Immature natural killer cell (primary cell): ENCODE measurements around the gene YES1. TPM values are rescaled to one million over a fixed set of nuclear protein-coding genes. Genes with fewer than 3 reads are reported as not detected.
"Not testable (repeated sequence)": the region's sequence is repeated elsewhere in the genome, so short reads cannot be mapped to it uniquely, and the experiment has no call there.

Experiments used
- DNase-seq, 3 donors: peaks; one replicate each; pipeline ENCODE4 v3.0.0; 2022; ENCODE audit warnings: mixed read lengths in 1 of 3
- H3K27ac Mint-ChIP-seq, 6 donors: one replicate each; pipeline ENCODE4 v1.8.0; 2020; ENCODE audit warnings: mixed read lengths in 6 of 6, mild to moderate bottlenecking in 5 of 6, inconsistent platforms in 4 of 6, moderate library complexity in 3 of 6
- H3K27me3 Mint-ChIP-seq, 3 donors: one replicate each; pipeline ENCODE4 v1.8.0; 2020 to 2021; ENCODE audit warnings: low read depth in 3 of 3, mild to moderate bottlenecking in 3 of 3, mixed read lengths in 3 of 3, moderate library complexity in 3 of 3, inconsistent platforms in 1 of 3
- H3K36me3 Mint-ChIP-seq, 3 donors: one replicate each; pipeline ENCODE4 v1.8.0; 2020; ENCODE audit warnings: mixed read lengths in 3 of 3, inconsistent platforms in 2 of 3, mild to moderate bottlenecking in 2 of 3
- H3K4me1 Mint-ChIP-seq, 2 donors: one replicate each; pipeline ENCODE4 v1.8.0; 2020; ENCODE audit warnings: inconsistent platforms in 2 of 2, mild to moderate bottlenecking in 2 of 2, mixed read lengths in 2 of 2, moderate library complexity in 1 of 2
- H3K4me3 Mint-ChIP-seq, 5 donors: one replicate each; pipeline ENCODE4 v1.8.0; 2020; ENCODE audit warnings: mild to moderate bottlenecking in 5 of 5, mixed read lengths in 5 of 5, inconsistent platforms in 3 of 5, moderate library complexity in 3 of 5
- H3K9me3 Mint-ChIP-seq, 6 donors: one replicate each; pipeline ENCODE4 v1.8.0; 2020; ENCODE audit warnings: mild to moderate bottlenecking in 6 of 6, mixed read lengths in 6 of 6, inconsistent platforms in 4 of 6, moderate library complexity in 3 of 6
- polyA plus RNA-seq, 3 donors: library from polyadenylated mRNA; unstranded; fragments of 300-500 nt; fragmentation: Illumina TruSeq; gene quantifications; one replicate each; pipeline ENCODE4 v1.2.3, GENCODE V29; 2021

The YES1 gene
- polyA plus RNA-seq, 3 donors from 2014 or later = 2.0 to 11.6 (median 7.0) TPM

DNA sequence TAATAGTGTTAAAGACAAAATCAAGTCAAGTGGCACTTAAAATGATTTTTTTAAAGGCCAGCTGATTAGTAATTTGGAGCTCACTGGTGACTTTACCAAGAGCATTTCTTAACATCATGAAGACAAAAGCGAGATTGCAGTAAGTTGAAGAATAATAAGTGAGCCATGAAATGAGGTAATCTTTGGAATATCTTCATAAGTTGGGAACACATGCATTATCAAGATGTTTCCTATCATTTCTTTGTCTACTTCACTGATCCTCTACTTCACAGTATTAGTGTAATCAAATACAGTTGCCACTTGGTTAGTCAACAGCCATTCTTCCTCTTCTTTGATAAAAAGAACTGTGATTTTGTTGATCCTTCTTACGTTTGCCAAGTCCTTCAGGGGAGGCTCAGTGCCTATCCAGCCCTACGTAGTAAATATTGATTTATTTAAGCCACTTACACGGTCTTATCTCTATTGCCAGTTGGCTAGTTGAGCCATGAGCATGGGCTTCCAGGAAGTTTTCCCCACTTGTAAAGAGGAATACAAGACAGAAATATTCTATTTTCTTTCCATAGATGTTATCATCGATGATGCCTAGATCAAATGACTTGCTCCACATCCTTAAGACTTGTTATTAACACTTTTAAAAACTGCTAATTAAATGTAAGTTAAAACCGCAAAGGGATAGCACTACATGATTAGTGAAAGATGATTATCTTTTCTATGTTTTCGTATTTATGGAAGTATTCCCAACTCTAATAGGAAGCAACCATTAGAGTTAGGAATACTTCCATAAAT, 46.1 kb downstream of the YES1 start:
- Mint-ChIP-seq H3K27ac (peak overlapping the region in 3 of 6 donors; percentile 25 to 64 (median 63)), H3K36me3 (no peaks in the 10 kb centered on the region), H3K27me3 (peaks cover 2 to 4% (median 2%) of the 10 kb centered on the region in 3 donors), H3K4me1 (peaks cover 64 to 90% of the 10 kb centered on the region in 2 donors), H3K4me3 (no peak overlapping the region), H3K9me3 (no peaks in the 10 kb centered on the region)
- no peak for DNase-seq

DNA sequence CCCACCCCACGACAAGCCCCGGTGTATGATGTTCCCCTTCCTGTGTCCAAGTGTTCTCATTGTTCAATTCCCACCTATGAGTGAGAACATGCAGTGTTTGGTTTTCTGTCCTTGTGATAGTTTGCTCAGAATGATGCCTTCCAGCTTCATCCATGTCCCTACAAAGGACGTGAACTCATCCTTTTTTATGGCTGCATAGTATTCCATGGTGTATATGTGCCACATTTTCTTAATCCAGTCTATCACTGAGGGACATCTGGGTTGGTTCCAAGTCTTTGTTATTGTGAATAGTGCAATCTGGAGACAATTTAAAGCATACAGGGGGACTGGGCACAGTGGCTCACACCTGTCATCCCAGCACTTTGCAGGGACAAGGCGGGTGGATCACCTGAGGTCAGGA, 52.2 kb downstream of the YES1 start:
- H3K36me3 Mint-ChIP-seq, H3K9me3 Mint-ChIP-seq, DNase-seq, H3K4me3 Mint-ChIP-seq, H3K27ac Mint-ChIP-seq, H3K27me3 Mint-ChIP-seq: not testable (repeated sequence)
- H3K4me1 Mint-ChIP-seq = peaks cover 50 to 70% of the 10 kb centered on the region in 2 donors

DNA sequence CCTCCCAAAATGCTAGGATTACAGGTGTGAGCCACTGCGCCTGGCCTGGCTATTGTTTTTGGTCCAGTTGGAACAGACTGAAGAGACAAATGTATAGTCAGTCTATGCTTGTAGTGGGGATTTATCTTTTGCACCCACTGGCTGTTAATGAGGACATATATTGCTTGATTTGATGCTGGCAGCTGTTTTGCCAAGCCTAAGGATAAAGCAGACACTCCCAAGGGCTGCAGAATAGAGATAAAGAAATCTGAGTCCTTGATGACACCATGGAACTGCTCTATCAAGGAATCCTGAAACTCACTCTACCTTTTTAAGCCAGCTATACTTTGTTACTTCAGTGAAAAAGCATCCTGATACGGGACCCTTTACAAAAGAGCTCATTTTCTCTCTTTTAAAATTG, 56.5 kb downstream of the YES1 start:
- H3K9me3 Mint-ChIP-seq = no peaks in the 10 kb centered on the region
- H3K4me1 Mint-ChIP-seq = peaks cover 34 to 53% of the 10 kb centered on the region in 2 donors
- H3K36me3 Mint-ChIP-seq = peaks cover 0 to 22% (median 8%) of the 10 kb centered on the region in 3 donors
- H3K27me3 Mint-ChIP-seq = peaks cover 0 to 3% (median 0%) of the 10 kb centered on the region in 3 donors
- H3K27ac Mint-ChIP-seq = peak overlapping the region in 1 of 6 donors; percentile 13
- no peak overlapping the region for H3K4me3 Mint-ChIP-seq
- DNase-seq = no peak

DNA sequence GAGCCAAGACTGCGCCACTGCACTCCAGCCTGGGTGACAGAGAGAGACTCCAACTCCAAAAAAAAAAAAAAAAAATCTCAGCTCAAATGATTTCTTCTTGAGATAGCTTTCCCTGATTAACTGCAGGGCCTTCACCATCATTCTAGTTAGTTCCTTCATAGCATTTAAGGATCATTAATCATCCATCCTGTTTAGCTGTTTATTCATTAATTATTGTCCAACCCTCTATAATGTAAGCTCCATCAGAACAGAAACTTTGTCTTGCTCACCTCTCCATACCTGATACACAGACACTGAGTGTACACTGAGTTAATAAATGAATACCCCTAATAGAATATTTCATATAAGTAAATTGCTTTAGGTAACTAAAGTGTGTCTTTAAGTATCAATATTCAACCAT, 57.4 kb downstream of the YES1 start:
- Mint-ChIP-seq H3K9me3 (no peaks in the 10 kb centered on the region), H3K4me1 (peaks cover 31 to 53% of the 10 kb centered on the region in 2 donors), H3K4me3 (no peak overlapping the region), H3K36me3 (peaks cover 0 to 23% (median 8%) of the 10 kb centered on the region in 3 donors), H3K27ac (peak overlapping the region in 5 of 6 donors; percentile 10 to 79 (median 53)), H3K27me3 (peaks cover 0 to 3% (median 0%) of the 10 kb centered on the region in 3 donors)
- no peak for DNase-seq

DNA sequence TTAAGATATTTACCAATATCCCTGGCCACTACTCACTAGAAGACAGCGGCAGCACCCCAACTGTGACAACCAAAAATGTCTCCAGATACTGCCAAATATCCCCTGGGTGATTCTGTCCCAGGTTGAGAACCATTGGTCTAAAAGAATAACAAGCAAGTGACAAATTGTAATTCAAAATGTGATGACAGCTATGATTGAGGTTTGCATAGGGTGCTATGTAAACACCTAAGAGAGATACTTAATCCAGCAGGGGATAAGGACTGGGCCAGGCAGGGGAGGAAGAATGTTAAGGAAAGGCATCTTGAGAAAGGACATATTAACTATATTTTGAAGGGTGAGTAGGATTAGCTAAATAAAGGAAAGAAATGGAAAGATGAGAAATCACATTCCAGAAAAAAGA, 61.6 kb downstream of the YES1 start:
- H3K9me3 Mint-ChIP-seq = no peaks in the 10 kb centered on the region
- H3K27ac Mint-ChIP-seq = peak overlapping the region in 5 of 6 donors; percentile 2 to 36 (median 21)
- peaks cover 0 to 2% (median 2%) of the 10 kb centered on the region in 3 donors for H3K27me3 Mint-ChIP-seq

DNA sequence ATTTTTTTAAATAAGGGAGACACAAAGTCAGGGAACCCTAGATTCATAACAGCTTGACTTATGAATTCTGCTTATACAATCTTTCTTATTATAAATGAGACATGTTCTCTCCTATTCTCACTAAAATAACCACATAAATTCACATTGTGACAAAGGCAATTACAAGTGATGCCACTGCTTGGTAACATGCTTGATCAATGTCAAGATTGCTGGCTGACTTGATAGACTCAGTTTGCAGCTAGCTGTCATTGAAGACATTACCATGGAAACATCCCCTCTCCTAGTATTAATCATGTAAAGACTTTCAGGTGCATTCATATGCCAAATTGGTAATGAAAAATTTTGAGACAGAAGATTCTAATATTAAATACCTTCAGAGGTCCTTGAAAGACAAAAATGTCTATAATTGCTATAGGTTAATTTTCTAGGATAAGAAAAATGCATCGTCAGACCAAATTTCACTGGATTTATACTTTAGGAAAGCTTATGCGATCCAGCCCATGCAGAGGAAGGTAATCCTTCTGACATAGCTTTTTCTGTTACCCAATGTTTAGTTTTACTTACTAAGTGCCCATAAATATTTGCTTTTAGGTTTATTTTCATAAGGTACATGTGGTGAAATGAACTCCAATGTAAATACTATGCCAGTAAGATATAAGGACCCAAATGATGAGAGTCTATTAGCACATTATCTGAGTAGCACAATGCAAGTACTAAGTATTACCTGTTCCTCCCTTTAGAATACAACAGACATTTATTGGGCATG, 67.0 kb downstream of the YES1 start:
- H3K36me3 Mint-ChIP-seq = peaks cover 9 to 34% (median 19%) of the 10 kb centered on the region in 3 donors
- peak overlapping the region in 2 of 6 donors; percentile 32 to 62 for H3K27ac Mint-ChIP-seq
- H3K27me3 Mint-ChIP-seq = peaks cover 2 to 5% (median 3%) of the 10 kb centered on the region in 3 donors
- H3K4me1 Mint-ChIP-seq = peaks cover 5 to 25% of the 10 kb centered on the region in 2 donors
- no peak for DNase-seq
- no peak overlapping the region for H3K4me3 Mint-ChIP-seq
- H3K9me3 Mint-ChIP-seq = no peaks in the 10 kb centered on the region

More for the DNA sequence above, 61.6 kb downstream of the YES1 start:
- peaks cover 0 to 27% (median 18%) of the 10 kb centered on the region in 3 donors for H3K36me3 Mint-ChIP-seq
- no peak for DNase-seq
- no peak overlapping the region for H3K4me3 Mint-ChIP-seq
- peaks cover 15 to 34% of the 10 kb centered on the region in 2 donors for H3K4me1 Mint-ChIP-seq

DNA sequence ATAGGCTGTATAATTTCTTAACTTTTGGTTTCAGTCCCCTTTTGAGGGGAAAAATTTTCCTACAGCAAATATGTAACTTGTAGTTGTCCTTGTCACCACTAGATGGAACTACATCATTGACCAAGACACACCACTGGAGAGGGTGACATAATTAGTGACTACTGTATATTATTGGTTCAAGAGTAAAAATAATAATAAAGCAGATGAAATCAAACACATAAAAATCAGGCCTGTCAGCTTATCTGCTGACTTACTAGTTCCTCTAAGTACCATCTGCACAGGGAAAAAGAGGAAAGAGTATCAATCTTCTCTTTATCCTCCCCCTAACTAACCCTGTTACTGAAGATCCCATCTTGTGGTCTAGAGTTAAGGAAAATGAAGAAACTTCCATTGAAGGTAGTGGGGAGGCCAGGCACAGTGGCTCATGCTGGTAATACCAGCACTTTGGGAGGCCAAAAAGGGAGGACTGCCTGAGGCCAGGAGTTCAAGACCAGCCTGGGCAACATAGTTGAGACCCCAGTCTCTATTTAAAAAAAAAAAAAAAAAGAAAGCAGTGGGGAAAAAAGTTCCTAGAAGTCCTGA, 70.0 kb downstream of the YES1 start:
- Mint-ChIP-seq H3K36me3 (peaks cover 9 to 35% (median 20%) of the 10 kb centered on the region in 3 donors), H3K9me3 (no peaks in the 10 kb centered on the region)
- DNase-seq = peak; percentile 40 to 56 (median 55)

DNA sequence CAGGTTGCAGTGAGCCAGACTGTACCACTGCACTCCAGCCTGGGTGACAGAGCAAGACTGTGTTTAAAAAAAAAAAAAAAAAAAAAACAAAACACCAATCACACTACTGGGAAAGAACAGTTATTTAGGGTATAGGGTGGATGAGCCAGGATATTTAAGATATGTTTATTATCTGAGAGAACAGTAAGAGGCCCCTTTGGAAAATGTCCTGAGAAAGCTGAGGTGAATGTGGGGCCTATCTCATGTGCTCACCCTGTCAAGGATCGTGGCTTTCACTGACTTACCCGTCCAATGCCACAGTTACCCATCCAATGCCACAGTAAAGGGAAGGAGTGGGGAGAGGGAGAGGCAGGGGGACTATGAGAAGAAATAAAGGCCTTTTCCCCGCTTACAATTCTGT, 79.7 kb downstream of the YES1 start:
- Mint-ChIP-seq H3K4me3 (no peak overlapping the region), H3K27me3 (peaks cover 0 to 8% (median 2%) of the 10 kb centered on the region in 3 donors), H3K36me3 (peaks cover 17 to 48% (median 19%) of the 10 kb centered on the region in 3 donors), H3K4me1 (peaks cover 0 to 2% of the 10 kb centered on the region in 2 donors), H3K27ac (peak overlapping the region in 4 of 6 donors; percentile 14 to 69 (median 45)), H3K9me3 (no peaks in the 10 kb centered on the region)
- no peak for DNase-seq

More for the DNA sequence above, 70.0 kb downstream of the YES1 start:
- peaks cover 5 to 19% of the 10 kb centered on the region in 2 donors for H3K4me1 Mint-ChIP-seq
- no peak overlapping the region for H3K4me3 Mint-ChIP-seq
- peak overlapping the region in 5 of 6 donors; percentile 55 to 84 (median 72) for H3K27ac Mint-ChIP-seq
- peaks cover 0 to 3% (median 3%) of the 10 kb centered on the region in 3 donors for H3K27me3 Mint-ChIP-seq

DNA sequence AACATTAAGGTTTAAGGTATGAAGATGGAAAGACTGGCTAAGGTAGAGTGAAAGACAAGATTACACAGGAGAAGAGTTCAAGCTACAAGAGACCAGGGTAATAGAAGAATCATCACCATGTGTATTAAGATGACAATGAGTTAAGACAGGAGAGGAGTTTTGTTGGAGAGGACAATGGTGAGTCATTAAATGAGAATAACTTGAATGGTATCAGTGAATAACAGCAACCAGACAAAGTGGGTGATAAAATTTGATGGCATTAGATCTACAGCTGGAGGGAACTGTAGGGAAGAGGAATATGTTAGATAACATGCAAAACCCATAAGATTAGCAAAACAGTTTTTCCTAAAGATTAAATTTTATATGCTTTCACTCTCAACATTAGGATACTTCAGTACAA, 80.9 kb downstream of the YES1 start:
- peak overlapping the region in 5 of 6 donors; percentile 7 to 83 (median 58) for H3K27ac Mint-ChIP-seq
- DNase-seq = no peak
- H3K27me3 Mint-ChIP-seq = peaks cover 0 to 8% (median 2%) of the 10 kb centered on the region in 3 donors
- H3K4me3 Mint-ChIP-seq = no peak overlapping the region
- H3K9me3 Mint-ChIP-seq = no peaks in the 10 kb centered on the region
- peaks cover 19 to 47% (median 23%) of the 10 kb centered on the region in 3 donors for H3K36me3 Mint-ChIP-seq
- H3K4me1 Mint-ChIP-seq = peaks cover 0 to 2% of the 10 kb centered on the region in 2 donors

DNA sequence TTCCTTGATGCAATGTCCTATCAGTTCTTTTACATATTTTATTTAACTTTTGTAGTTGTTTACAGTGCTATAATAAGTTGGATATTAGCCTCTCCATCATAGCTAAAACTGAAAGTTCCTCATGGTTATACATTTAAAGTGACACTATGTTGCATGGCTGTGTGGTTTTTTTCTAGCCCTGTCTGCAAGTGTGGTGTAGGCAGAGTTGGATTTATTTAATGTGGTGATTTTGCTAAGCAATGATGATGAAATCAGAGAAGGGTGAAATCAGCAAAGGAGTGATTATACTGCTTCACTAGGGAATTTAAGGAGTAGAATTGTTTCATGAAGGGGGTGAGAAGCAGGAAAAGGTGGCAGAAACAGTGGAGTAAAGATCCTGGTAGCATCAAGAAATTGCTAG, 81.3 kb downstream of the YES1 start:
- Mint-ChIP-seq H3K4me3 (no peak overlapping the region), H3K36me3 (peaks cover 19 to 43% (median 23%) of the 10 kb centered on the region in 3 donors), H3K27me3 (peaks cover 0 to 8% (median 2%) of the 10 kb centered on the region in 3 donors), H3K4me1 (peaks cover 0 to 2% of the 10 kb centered on the region in 2 donors), H3K27ac (peak overlapping the region; percentile 58 to 83 (median 76)), H3K9me3 (no peaks in the 10 kb centered on the region)
- no peak for DNase-seq

DNA sequence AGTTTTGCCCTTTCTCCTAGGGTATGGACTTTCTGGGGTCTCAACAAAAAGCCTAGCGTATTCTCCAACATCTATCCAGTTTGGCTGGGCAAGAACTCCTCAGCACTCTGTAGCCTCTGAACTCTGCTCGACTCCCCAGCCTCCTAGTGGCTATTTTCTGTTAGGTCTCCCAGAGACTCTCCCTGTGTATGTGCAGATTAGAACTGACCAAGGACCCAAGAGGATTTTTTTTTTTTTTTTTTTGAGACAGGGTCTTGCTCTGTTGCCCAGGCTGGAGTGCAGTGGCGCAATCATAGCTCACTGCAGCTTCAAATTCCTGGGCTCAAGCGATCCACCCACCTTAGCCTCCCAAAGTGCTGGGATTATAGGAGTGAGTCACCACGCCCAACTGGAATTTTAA, 81.9 kb downstream of the YES1 start:
- not testable (repeated sequence) for H3K4me1 Mint-ChIP-seq, H3K4me3 Mint-ChIP-seq, H3K27me3 Mint-ChIP-seq, H3K9me3 Mint-ChIP-seq, DNase-seq
- H3K36me3 Mint-ChIP-seq = peaks cover 19 to 40% (median 19%) of the 10 kb centered on the region in 3 donors
- H3K27ac Mint-ChIP-seq = peak overlapping the region in 5 of 6 donors; percentile 34 to 76 (median 53)

DNA sequence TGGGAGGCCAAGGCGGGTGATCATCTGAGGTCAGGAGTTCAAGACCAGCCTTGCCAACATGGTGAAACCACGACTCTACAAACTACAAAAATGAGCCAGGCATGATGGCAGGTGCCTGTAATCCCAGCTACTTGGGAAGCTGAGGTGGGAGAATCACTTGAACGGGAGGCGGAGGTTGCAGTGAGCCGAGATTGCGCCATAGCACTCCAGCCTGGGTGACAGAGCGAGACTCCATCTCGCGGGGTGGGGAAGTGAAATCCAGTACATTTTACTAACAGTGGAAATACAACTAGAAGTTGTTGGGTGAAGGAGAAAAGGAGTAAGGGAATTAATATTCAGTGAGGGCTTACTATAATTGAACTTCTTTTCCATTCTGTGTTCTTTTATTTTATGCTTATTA, 86.4 kb downstream of the YES1 start:
- H3K36me3 Mint-ChIP-seq = peaks cover 11 to 42% (median 19%) of the 10 kb centered on the region in 3 donors
- peak overlapping the region in 3 of 6 donors; percentile 35 to 56 (median 49) for H3K27ac Mint-ChIP-seq
- peaks cover 0 to 4% (median 0%) of the 10 kb centered on the region in 6 donors for H3K9me3 Mint-ChIP-seq
- no peak for DNase-seq
- peaks cover 0 to 6% (median 2%) of the 10 kb centered on the region in 3 donors for H3K27me3 Mint-ChIP-seq
- no peaks in the 10 kb centered on the region for H3K4me1 Mint-ChIP-seq
- no peak overlapping the region for H3K4me3 Mint-ChIP-seq

DNA sequence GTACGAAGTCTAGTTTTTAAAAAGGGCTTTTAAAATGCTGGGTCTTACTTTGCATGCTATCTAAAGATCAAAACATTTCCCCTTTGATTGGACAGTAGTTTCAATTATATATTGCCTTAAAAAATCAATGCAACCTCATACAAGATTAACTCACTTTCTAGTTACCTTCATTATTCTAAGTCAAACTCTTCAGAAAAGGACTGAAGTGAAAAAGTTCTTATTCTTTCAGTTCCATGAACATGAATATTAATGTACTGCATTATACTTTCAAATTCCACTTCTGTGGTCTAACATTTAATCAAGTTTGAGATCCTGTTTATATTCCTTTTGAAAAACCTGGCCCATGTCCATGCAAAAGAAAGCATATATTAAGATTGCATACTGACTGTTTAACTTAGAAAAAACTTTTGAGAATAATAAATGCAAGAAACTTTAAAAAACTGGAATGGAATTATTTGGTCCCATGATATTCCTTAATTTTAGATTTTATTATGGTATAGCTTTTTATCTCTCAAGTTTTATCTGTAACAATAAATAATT, 88.4 kb downstream of the YES1 start:
- H3K27me3 Mint-ChIP-seq = peaks cover 0 to 2% (median 0%) of the 10 kb centered on the region in 3 donors
- no peak for DNase-seq
- H3K4me3 Mint-ChIP-seq = no peak overlapping the region
- H3K4me1 Mint-ChIP-seq = no peaks in the 10 kb centered on the region
- H3K27ac Mint-ChIP-seq = peak overlapping the region in 4 of 6 donors; percentile 2 to 39 (median 27)
- H3K36me3 Mint-ChIP-seq = peaks cover 6 to 31% (median 14%) of the 10 kb centered on the region in 3 donors
- peaks cover 0 to 4% (median 0%) of the 10 kb centered on the region in 6 donors for H3K9me3 Mint-ChIP-seq
